H1 (cell line): ENCODE results near the gene ANAPC16. TPM values are rescaled to one million over a fixed set of nuclear protein-coding genes. Genes with fewer than 3 reads are reported as not detected.

Experiments used
- CTCF ChIA-PET: fragments of 300-600 bp; sonication (Branson Sonifier 250); formaldehyde crosslinking; loops from one replicate; lab custom pipeline; 2021; ENCODE audit not compliant: partially characterized antibody; lab: Charles Lee
- POLR2A ChIA-PET: fragments of 300-600 bp; sonication (Branson Sonifier 250); formaldehyde crosslinking; loops from one replicate; lab custom pipeline; 2021; ENCODE audit warnings: inconsistent platforms; ENCODE audit not compliant: partially characterized antibody; lab: Charles Lee
- DNase-seq, 2 experiments: peaks; one replicate each; pipeline versions ENCODE4 v3.0.0 to v3.0.0-alpha.2; 2010 to 2022; ENCODE audit warnings: low spot score in 2 of 2, low read depth in 1 of 2, mixed read lengths in 1 of 2
- FAIRE-seq: peaks from 2 replicates; lab custom pipeline; 2011; peaks lifted over from hg19 to GRCh38; lab: Jason Lieb, UNC
- H2AFZ ChIP-seq: 2 replicates; pipeline ENCODE4 v1.8.1; 2012; ENCODE audit warnings: low read length, inconsistent platforms
- H2AK5ac ChIP-seq: 2 replicates; pipeline ENCODE4 v1.6.1; 2013; ENCODE audit warnings: low read depth, low read length
- H2BK120ac ChIP-seq: replicated peaks from 2 replicates; pipeline ENCODE3; 2013; ENCODE audit warnings: low read depth, low read length, inconsistent platforms
- H2BK12ac ChIP-seq: 2 replicates; pipeline ENCODE4 v1.6.1; 2013; ENCODE audit warnings: low read depth, low read length
- H2BK15ac ChIP-seq: 2 replicates; pipeline ENCODE4 v1.6.1; 2013; ENCODE audit warnings: low read length
- H2BK20ac ChIP-seq: 2 replicates; pipeline ENCODE4 v1.6.1; 2013; ENCODE audit warnings: low read length
- H2BK5ac ChIP-seq: 2 replicates; pipeline ENCODE4 v1.6.1; 2013; ENCODE audit warnings: low read depth, low read length
- H3K14ac ChIP-seq: 2 replicates; pipeline ENCODE4 v1.6.1; 2013; ENCODE audit warnings: inconsistent platforms; ENCODE audit not compliant: insufficient read length
- H3K18ac ChIP-seq: 2 replicates; pipeline ENCODE4 v1.6.1; 2013; ENCODE audit warnings: low read length; ENCODE audit errors: extremely low read depth
- H3K23ac ChIP-seq: 2 replicates; pipeline ENCODE4 v1.6.1; 2013; ENCODE audit warnings: inconsistent platforms; ENCODE audit not compliant: insufficient read length
- H3K23me2 ChIP-seq: 2 replicates; pipeline ENCODE4 v1.6.1; 2013; ENCODE audit warnings: low read depth, low read length
- H3K27ac ChIP-seq: 2 replicates; pipeline ENCODE4 v1.6.1; 2011; ENCODE audit warnings: low read depth, low read length, inconsistent platforms
- H3K27me3 ChIP-seq, 4 experiments: replicated peaks in 1 of 4; 1 replicate in 1 of 4; 2 replicates in 3 of 4; pipeline versions ENCODE4 v1.6.1 to v1.8.1; 2011 to 2013; ENCODE audit warnings: low read length in 3 of 4, mild to moderate bottlenecking in 3 of 4, inconsistent platforms in 2 of 4, mixed read lengths in 2 of 4, moderate library complexity in 1 of 4; ENCODE audit not compliant: control insufficient read depth in 3 of 4, insufficient read depth in 3 of 4; ENCODE audit errors: extremely low read depth in 1 of 4
- H3K36me3 ChIP-seq, 4 experiments: 2 replicates each; pipeline versions ENCODE4 v1.6.1 to v1.8.1; 2011 to 2013; ENCODE audit warnings: mild to moderate bottlenecking in 4 of 4, low read length in 3 of 4, moderate library complexity in 2 of 4, control low read depth in 1 of 4, inconsistent platforms in 1 of 4; ENCODE audit not compliant: insufficient read depth in 4 of 4, control insufficient read depth in 2 of 4
- H3K4ac ChIP-seq: replicated peaks from 2 replicates; pipeline ENCODE3; 2013; ENCODE audit warnings: low read length, low read depth, mixed read lengths, inconsistent platforms; ENCODE audit not compliant: insufficient read length
- H3K4me1 ChIP-seq, 4 experiments: replicated peaks in 1 of 4; 1 replicate in 1 of 4; 2 replicates in 3 of 4; pipeline versions ENCODE4 v1.6.1 to v1.8.1; 2011 to 2013; ENCODE audit warnings: low read length in 3 of 4, inconsistent platforms in 2 of 4, mixed read lengths in 1 of 4; ENCODE audit not compliant: insufficient read depth in 4 of 4, control insufficient read depth in 3 of 4
- H3K4me2 ChIP-seq, 2 experiments: 2 replicates each; pipeline versions ENCODE4 v1.6.1 to v1.8.1; 2011 to 2013; ENCODE audit warnings: low read depth in 2 of 2, low read length in 2 of 2, control low read depth in 1 of 2, inconsistent platforms in 1 of 2, mild to moderate bottlenecking in 1 of 2; ENCODE audit not compliant: insufficient read depth in 1 of 2
- H3K4me3 ChIP-seq, 4 experiments: fragments of 200-600, 300-600 bp in 1 of 4; sonication (generic), shearing (Covaris generic), sonication (Bioruptor Twin) in 1 of 4; 2 replicates each; pipeline versions ENCODE4 v1.5.1 to v1.8.1; 2011 to 2016; ENCODE audit warnings: low read length in 4 of 4, low read depth in 3 of 4, control low read depth in 2 of 4, inconsistent platforms in 2 of 4, mild to moderate bottlenecking in 2 of 4, mixed read lengths in 1 of 4, moderate library complexity in 1 of 4; ENCODE audit not compliant: insufficient read depth in 2 of 4; ENCODE audit errors: extremely low read depth in 1 of 4
- H3K56ac ChIP-seq: replicated peaks from 2 replicates; pipeline ENCODE3; 2013; ENCODE audit warnings: low read depth, mild to moderate bottlenecking, mixed read lengths, low read length, inconsistent platforms; ENCODE audit not compliant: insufficient read length
- H3K79me1 ChIP-seq: 2 replicates; pipeline ENCODE4 v1.6.1; 2013; ENCODE audit warnings: low read depth, low read length, control low read depth
- H3K79me2 ChIP-seq, 2 experiments: 2 replicates each; pipeline versions ENCODE4 v1.6.1 to v1.8.1; 2012 to 2013; ENCODE audit warnings: low read length in 2 of 2, mild to moderate bottlenecking in 2 of 2, inconsistent platforms in 1 of 2; ENCODE audit not compliant: insufficient read depth in 2 of 2, control insufficient read depth in 1 of 2
- H3K9ac ChIP-seq, 4 experiments: replicated peaks in 1 of 4; 1 replicate in 1 of 4; 2 replicates in 3 of 4; pipeline versions ENCODE4 v1.6.1 to v1.8.1; 2011 to 2013; ENCODE audit warnings: low read depth in 3 of 4, low read length in 3 of 4, control low read depth in 2 of 4, mild to moderate bottlenecking in 2 of 4, moderate library complexity in 2 of 4, inconsistent platforms in 1 of 4; ENCODE audit errors: extremely low read depth in 1 of 4
- H3K9me3 ChIP-seq, 2 experiments: 2 replicates each; pipeline versions ENCODE4 v1.6.1 to v1.8.1; 2012 to 2013; ENCODE audit warnings: mild to moderate bottlenecking in 2 of 2, moderate library complexity in 2 of 2, control low read depth in 1 of 2, inconsistent platforms in 1 of 2, low read depth in 1 of 2, low read length in 1 of 2, mixed read lengths in 1 of 2; ENCODE audit not compliant: insufficient read depth in 2 of 2
- H4K20me1 ChIP-seq, 2 experiments: replicated peaks in 1 of 2; 2 replicates each; pipeline versions ENCODE3 to v1.8.1; 2011 to 2013; ENCODE audit warnings: inconsistent platforms in 2 of 2, low read length in 2 of 2, mild to moderate bottlenecking in 1 of 2; ENCODE audit not compliant: insufficient read depth in 2 of 2, control insufficient read depth in 1 of 2
- H4K5ac ChIP-seq: 2 replicates; pipeline ENCODE4 v1.6.1; 2013; ENCODE audit warnings: low read length, low read depth, mixed read lengths, inconsistent platforms; ENCODE audit not compliant: insufficient read length
- H4K8ac ChIP-seq: 2 replicates; pipeline ENCODE4 v1.8.0; 2013; ENCODE audit warnings: mild to moderate bottlenecking, moderate library complexity, low read length, inconsistent platforms; ENCODE audit not compliant: insufficient read depth; ENCODE audit errors: extremely low read depth
- H4K91ac ChIP-seq: replicated peaks from 2 replicates; pipeline ENCODE3; 2013; ENCODE audit warnings: low read length, mixed read lengths, inconsistent platforms; ENCODE audit not compliant: insufficient read length
- ATF3 ChIP-seq: IDR thresholded peaks from 2 replicates; pipeline ENCODE4 v1.6.1; 2011; ENCODE audit warnings: low read depth, mild to moderate bottlenecking, low read length; ENCODE audit not compliant: insufficient read depth
- BCL11A ChIP-seq, 2 experiments: IDR thresholded peaks; one replicate each; pipeline ENCODE4 v1.6.1; 2011; ENCODE audit warnings: low read depth in 2 of 2, low read length in 2 of 2, mild to moderate bottlenecking in 2 of 2
- GABPA ChIP-seq: IDR thresholded peaks from 2 replicates; pipeline ENCODE4 v1.6.1; 2011; ENCODE audit warnings: mild to moderate bottlenecking, low read length, moderate library complexity, borderline replicate concordance; ENCODE audit not compliant: insufficient read depth
- NANOG ChIP-seq: IDR thresholded peaks from 2 replicates; pipeline ENCODE4 v1.6.1; 2011; ENCODE audit warnings: low read length, low read depth, mild to moderate bottlenecking, inconsistent platforms; ENCODE audit not compliant: insufficient read depth, poor library complexity, severe bottlenecking
- POU5F1 ChIP-seq: IDR thresholded peaks from 2 replicates; pipeline ENCODE4 v1.6.1; 2011; ENCODE audit warnings: low read depth, mild to moderate bottlenecking, low read length, moderate library complexity
- RAD21 ChIP-seq, 2 experiments: IDR thresholded peaks in 1 of 2; conservative IDR thresholded peaks in 1 of 2; 2 replicates each; pipeline ENCODE4 v1.6.1; 2011; ENCODE audit warnings: low read depth in 2 of 2, low read length in 2 of 2, improper control_type of control experiment in 1 of 2, inconsistent platforms in 1 of 2, mild to moderate bottlenecking in 1 of 2, moderate library complexity in 1 of 2
- RBBP5 ChIP-seq: IDR thresholded peaks from 2 replicates; pipeline ENCODE4 v1.7.1; 2012; ENCODE audit warnings: low read depth, mild to moderate bottlenecking, inconsistent platforms, low read length, moderate library complexity, borderline replicate concordance
- RNF2 ChIP-seq: fragments of 200-900, 300-1000 bp; sonication (generic); IDR thresholded peaks from 2 replicates; pipeline ENCODE4 v1.7.1; 2016; ENCODE audit warnings: borderline replicate concordance, low read depth, mild to moderate bottlenecking, antibody characterized with exemption, low read length; ENCODE audit not compliant: poor library complexity, severe bottlenecking; ENCODE audit errors: missing control alignments
- WGBS, 2 experiments: shearing (Covaris generic) in 1 of 2; methylation state at CpG; one replicate each; pipeline versions ENCODE4 v1.1.6 to v1.1.7; 2013 to 2015; ENCODE audit warnings: low lambda C conversion rate in 2 of 2, mixed read lengths in 2 of 2, inconsistent platforms in 1 of 2, low coverage in 1 of 2, missing lambda C conversion rate in 1 of 2; ENCODE audit not compliant: insufficient replicate concordance in 2 of 2, insufficient coverage in 1 of 2, insufficient read length in 1 of 2; ENCODE audit errors: extremely low coverage in 1 of 2, missing lambda C conversion rate in 1 of 2; 5-methylcytosine and 5-hydroxymethylcytosine counted together
- polyA plus RNA-seq, 7 experiments: library from polyadenylated mRNA; depleted of rRNA in 3 of 7; stranded (reverse) in 5 of 7; unstranded in 2 of 7; fragments of >200 nt in 5 of 7; fragments of 200-250 nt in 2 of 7; gene quantifications; 1 replicate in 5 of 7; 2 replicates in 1 of 7; 4 replicates in 1 of 7; pipeline versions ENCODE4 v1.2.1 to v1.2.3, GENCODE V29; 2011 to 2013; ENCODE audit warnings: missing spikeins in 2 of 7, mixed read lengths in 2 of 7
- total RNA-seq: library from RNA; stranded (reverse); fragmentation: NEBNext Ultra II Directional; extraction: Animal tissue kit (Norgen Biotek cat#: 25700); gene quantifications from 2 replicates; pipeline ENCODE4 v1.2.1, GENCODE V29; 2021
- TF ChIP-seq, protein P1 (sequence below): IDR thresholded peaks from 2 replicates; pipeline ENCODE4 v1.6.1; 2012; ENCODE audit warnings: low read length, inconsistent platforms

Gene ANAPC16
- total and polyA plus RNA-seq, 2 of the 8 experiments (the other 6 are each of a cell fraction or from before 2014, with no cell fraction given): 53.1 to 57.4 TPM

- H3K79me2 ChIP-seq: no peaks in the 10 kb centered on the region
- H3K27me3 ChIP-seq: no peaks in the 10 kb centered on the region
- H3K27ac ChIP-seq: no peak overlapping the region
- no peaks in the 10 kb centered on the region for H3K23me2 ChIP-seq
- H3K18ac ChIP-seq: no peak overlapping the region
- no peak overlapping the region for H4K8ac ChIP-seq
- H3K56ac ChIP-seq: no peak overlapping the region
- H2BK12ac ChIP-seq: 0 out of 2 replicates have a peak overlapping the region, but pooled peaks have one; percentile 45
- H2BK5ac ChIP-seq: no peak overlapping the region
- POLR2A ChIA-PET: interaction anchor here (0.9 to 24.2 kb wide), 4 partner anchors 16 to 100 kb away, joined by 3 to 673 read pairs (median 11); partner anchors contain the start of gene DDIT4
- no peak overlapping the region for H3K9ac ChIP-seq
- no peak overlapping the region for H3K23ac ChIP-seq
- FAIRE-seq (no peak), DNase-seq (no peak)
- CTCF ChIA-PET: interaction anchor here (0.6 to 1.5 kb wide), 7 partner anchors 21 to 92 kb away, joined by 3 to 6 read pairs (median 3); no protein-coding TSS in a partner anchor
- TF ChIP-seq POU5F1: no peak
- TF ChIP-seq RAD21 (IDR thresholded peaks at IDR 0.05 in 1 of 2, conservative IDR thresholded peaks at IDR 0.05 in 1 of 2; ENCODE audit: low read depth in 2 of 2, low read length in 2 of 2): no peak
- no peak for TF ChIP-seq RBBP5
- no peak for TF ChIP-seq NANOG
- no peak for TF ChIP-seq BCL11A (IDR thresholded peaks at IDR 0.05; ENCODE audit: low read depth in 2 of 2, low read length in 2 of 2)
- TF ChIP-seq GABPA: no peak
- TF ChIP-seq, protein P1, sequence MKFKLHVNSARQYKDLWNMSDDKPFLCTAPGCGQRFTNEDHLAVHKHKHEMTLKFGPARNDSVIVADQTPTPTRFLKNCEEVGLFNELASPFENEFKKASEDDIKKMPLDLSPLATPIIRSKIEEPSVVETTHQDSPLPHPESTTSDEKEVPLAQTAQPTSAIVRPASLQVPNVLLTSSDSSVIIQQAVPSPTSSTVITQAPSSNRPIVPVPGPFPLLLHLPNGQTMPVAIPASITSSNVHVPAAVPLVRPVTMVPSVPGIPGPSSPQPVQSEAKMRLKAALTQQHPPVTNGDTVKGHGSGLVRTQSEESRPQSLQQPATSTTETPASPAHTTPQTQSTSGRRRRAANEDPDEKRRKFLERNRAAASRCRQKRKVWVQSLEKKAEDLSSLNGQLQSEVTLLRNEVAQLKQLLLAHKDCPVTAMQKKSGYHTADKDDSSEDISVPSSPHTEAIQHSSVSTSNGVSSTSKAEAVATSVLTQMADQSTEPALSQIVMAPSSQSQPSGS: no peak
- TF ChIP-seq ATF3: no peak
- no peak for TF ChIP-seq RNF2
- no peaks in the 10 kb centered on the region for H3K36me3 ChIP-seq
- no peak overlapping the region for H2AFZ ChIP-seq
- H3K4me3 ChIP-seq: no peak overlapping the region
- no peak overlapping the region for H3K14ac ChIP-seq
- H2BK120ac ChIP-seq: no peak overlapping the region
- peaks cover 6 to 13% (median 8%) of the 10 kb centered on the region in 4 experiments for H3K4me1 ChIP-seq
- no peaks in the 10 kb centered on the region for H3K79me1 ChIP-seq
- H2BK20ac ChIP-seq: no peak overlapping the region
- H4K5ac ChIP-seq: no peak overlapping the region
- no peaks in the 10 kb centered on the region for H4K20me1 ChIP-seq
- H2AK5ac ChIP-seq: no peak overlapping the region
- no peaks in the 10 kb centered on the region for H3K9me3 ChIP-seq
- H3K4me2 ChIP-seq: no peak overlapping the region
- H3K4ac ChIP-seq: no peak overlapping the region
- 97% methylated on average over 7 of the region's 7 CpGs; no CpG with 5 or more reads in 1 of the 2 experiments for WGBS, 2 experiments
- peak overlapping the region; percentile 7 for H4K91ac ChIP-seq
- H2BK15ac ChIP-seq: no peak overlapping the region
These were observed 37.8 kb downstream of the ANAPC16 start for GRCh38 chr10:72253578-72253977.
